K562 (cell line): ENCODE results near the gene RC3H2. TPM values are rescaled to one million over a fixed set of nuclear protein-coding genes. Genes with fewer than 3 reads are reported as not detected.
A peak's percentile ranks its signal among the peaks of the same experiment; 100 is the strongest.

Source experiments
- AFF1 ChIP-seq, 2 experiments: fragments of 450-650 bp; IDR thresholded peaks; 2 replicates each; pipeline ENCODE4 v1.6.1; 2018; ENCODE audit warnings: mild to moderate bottlenecking in 2 of 2, low read depth in 1 of 2; ENCODE audit not compliant: partially characterized antibody in 2 of 2
- BMI1 ChIP-seq: fragments of 150-350 bp; IDR thresholded peaks from 2 replicates; pipeline ENCODE4 v1.6.1; 2014; ENCODE audit warnings: low read length
- CEBPB ChIP-seq: fragments of 450-650 bp; IDR thresholded peaks from 2 replicates; pipeline ENCODE4 v1.6.1; 2016; ENCODE audit warnings: missing genetic modification characterization, missing compliant biosample characterization
- CEBPG ChIP-seq, 3 experiments: fragments of 200-800 bp in 1 of 3; sonication (Bioruptor generic) in 1 of 3; sonication (generic) in 1 of 3; formaldehyde crosslinking in 1 of 3; IDR thresholded peaks in 2 of 3; conservative IDR thresholded peaks in 1 of 3; 2 replicates each; pipeline versions ENCODE4 v1.6.1 to v1.8.0; 2016 to 2022; ENCODE audit warnings: missing compliant biosample characterization in 2 of 3, missing genetic modification characterization in 2 of 3, mild to moderate bottlenecking in 1 of 3, missing genetic modification reagents in 1 of 3
- EP400 ChIP-seq: fragments of 450-650 bp; IDR thresholded peaks from 2 replicates; pipeline ENCODE4 v1.6.1; 2017; ENCODE audit warnings: antibody characterized with exemption, mild to moderate bottlenecking, moderate library complexity
- ETV1 ChIP-seq: fragments of 450-650 bp; conservative IDR thresholded peaks from 2 replicates; pipeline ENCODE4 v1.6.1; 2016; ENCODE audit warnings: missing genetic modification characterization, control low read depth, low read depth, missing compliant biosample characterization
- NFE2L1 ChIP-seq: fragments of 450-650 bp; IDR thresholded peaks from 2 replicates; pipeline ENCODE4 v1.6.1; 2016; ENCODE audit warnings: missing genetic modification characterization, low read depth, mild to moderate bottlenecking, missing compliant biosample characterization, moderate library complexity, borderline replicate concordance
- NKRF ChIP-seq: fragments of 450-650 bp; IDR thresholded peaks from 2 replicates; pipeline ENCODE4 v1.6.1; 2016; ENCODE audit warnings: borderline replicate concordance
- PHF21A ChIP-seq: fragments of 450-650 bp; IDR thresholded peaks from 2 replicates; pipeline ENCODE4 v1.6.1; 2017; ENCODE audit warnings: low read depth, borderline replicate concordance
- POLR3G ChIP-seq: IDR thresholded peaks from 2 replicates; pipeline ENCODE4 v1.6.1; 2011; ENCODE audit not compliant: insufficient read length, insufficient replicate concordance; ENCODE audit errors: extremely low read depth
- PRMT5 ChIP-seq: sonication (generic); formaldehyde crosslinking; IDR thresholded peaks from 2 replicates; pipeline ENCODE4 v1.5.0; 2020; ENCODE audit warnings: missing genetic modification reagents
- RAD21 ChIP-seq, 2 experiments: fragments of 250-450 bp in 1 of 2; fragments of 450-650 bp in 1 of 2; sonication (Bioruptor Pico) in 1 of 2; formaldehyde crosslinking in 1 of 2; IDR thresholded peaks in 1 of 2; conservative IDR thresholded peaks in 1 of 2; 2 replicates each; pipeline versions ENCODE4 v1.4.0 to v1.8.0; 2020 to 2022; ENCODE audit warnings: mild to moderate bottlenecking in 2 of 2, moderate library complexity in 1 of 2
- RFX7 ChIP-seq: fragments of 250-450 bp; sonication (Bioruptor Pico); IDR thresholded peaks from 2 replicates; pipeline ENCODE4 v1.5.1; 2021; ENCODE audit warnings: mild to moderate bottlenecking
- SETDB1 ChIP-seq: IDR thresholded peaks from one replicate; pipeline ENCODE4 v1.6.1; 2012; ENCODE audit warnings: low read length, control low read depth, inconsistent platforms
- SIX5 ChIP-seq, 2 experiments: IDR thresholded peaks; 2 replicates each; pipeline ENCODE4 v1.6.1; 2011; ENCODE audit warnings: low read length in 2 of 2, borderline replicate concordance in 1 of 2, low read depth in 1 of 2, mild to moderate bottlenecking in 1 of 2, moderate library complexity in 1 of 2; ENCODE audit not compliant: insufficient read depth in 1 of 2
- ZNF639 ChIP-seq, 2 experiments: fragments of 200-800 bp in 1 of 2; sonication (Bioruptor generic) in 1 of 2; sonication (generic) in 1 of 2; formaldehyde crosslinking in 1 of 2; IDR thresholded peaks in 1 of 2; conservative IDR thresholded peaks in 1 of 2; 2 replicates each; pipeline versions ENCODE4 v1.5.0 to v1.6.1; 2016 to 2020; ENCODE audit warnings: missing compliant biosample characterization in 1 of 2, missing genetic modification characterization in 1 of 2, missing genetic modification reagents in 1 of 2
- ZNF644 ChIP-seq: fragments of 200-800 bp; sonication (Bioruptor generic); IDR thresholded peaks from 2 replicates; pipeline ENCODE4 v1.6.1; 2016; ENCODE audit warnings: low read depth, missing genetic modification characterization, missing compliant biosample characterization
- polyA plus RNA-seq, 8 experiments: library from polyadenylated mRNA; depleted of rRNA in 4 of 8; stranded (reverse) in 5 of 8; unstranded in 3 of 8; fragments of >200 nt; fragmentation: Nextera tagmentation in 2 of 8; fragmentation: Illumina TruSeq in 1 of 8; extraction: Ambion mirVana in 2 of 8; extraction: Trizol in 1 of 8; gene quantifications; 2 replicates each; pipeline versions ENCODE4 v1.2.1 to v1.2.3, GENCODE V29; 2011 to 2014; ENCODE audit warnings: inconsistent platforms in 1 of 8, missing spikeins in 1 of 8
- total RNA-seq, 7 experiments: library from RNA; depleted of rRNA in 6 of 7; stranded (reverse); fragments of >200 nt in 6 of 7; fragmentation: Illumina TruSeq in 2 of 7; extraction: Trizol in 2 of 7; gene quantifications; 2 replicates each; pipeline versions ENCODE4 v1.2.1 to v1.2.3, GENCODE V29; 2011 to 2021; ENCODE audit warnings: low replicate concordance in 1 of 7

The RC3H2 gene
- total and polyA plus RNA-seq, 9 of the 15 experiments (the other 6 are each of a cell fraction or from before 2014, with no cell fraction given) = 5.6 to 35.4 (median 18.6) TPM

- TF ChIP-seq ZNF644 (tag) (peak; percentile 41; the same call in 1 of the 2 replicates), AFF1 (IDR thresholded peaks at IDR 0.05; ENCODE audit: low read depth in 1 of 2, partially characterized antibody in 2 of 2) (peak; percentile 85 to 95), CEBPG (CRISPR knock-in tag; IDR thresholded peaks at IDR 0.05) (peak; percentile 91), CEBPG (tag; conservative IDR thresholded peaks at IDR 0.05 in 1 of 2, IDR thresholded peaks at IDR 0.05 in 1 of 2) (peak; percentile 93 to 97), EP400 (peak; percentile 52; the same call in 1 of the 2 replicates), CEBPB (tag) (peak; percentile 92), ETV1 (tag) (no peak; the same call in 1 of the 2 replicates), POLR3G (no peak), SIX5 (IDR thresholded peaks at IDR 0.05; ENCODE audit: borderline replicate concordance in 1 of 2, insufficient read depth in 1 of 2, low read depth in 1 of 2, low read length in 2 of 2) (peak; percentile 49 to 51; a peak in 3 of 4 replicates), PRMT5 (CRISPR knock-in tag) (no peak), SETDB1 (peak; percentile 55), NKRF (no peak), BMI1 (no peak), RFX7 (CRISPR knock-in tag) (no peak), RAD21 (CRISPR knock-in tag; conservative IDR thresholded peaks at IDR 0.05 in 1 of 2, IDR thresholded peaks at IDR 0.05 in 1 of 2) (no peak), NFE2L1 (tag) (no peak), PHF21A (0 out of 2 replicates have a peak, but pooled peaks have one; percentile 48), ZNF639 (CRISPR knock-in tag; conservative IDR thresholded peaks at IDR 0.05 in 1 of 2, IDR thresholded peaks at IDR 0.05 in 1 of 2) (no peak; a peak in 1 of 4 replicates)
Observed at GRCh38 chr9:122904823-122905710, at the start of gene RC3H2 (continued).
